HCT116 (cell line): ENCODE data around the gene OIP5. TPM values are rescaled to one million over a fixed set of nuclear protein-coding genes. Genes with fewer than 3 reads are reported as not detected.

Source experiments
- ATAC-seq: fragments of 200-7000 bp; cut with Tn5 transposase; 2 replicates; pipeline ENCODE4 v1.9.1; 2020; ENCODE audit warnings: mild to moderate bottlenecking, moderate library complexity
- BruUV-seq: library from RNA; stranded (reverse); fragments of 400-500 nt; replicated peaks from 2 replicates; lab custom pipeline; 2021; lab: Mats Ljungman, UMichigan
- CTCF ChIA-PET: fragments of 300-600 bp; sonication (Branson Sonifier 250); formaldehyde crosslinking; loops from one replicate; lab custom pipeline; 2021; ENCODE audit warnings: antibody characterized with exemption; lab: Charles Lee
- POLR2A ChIA-PET: fragments of 300-600, 350-600 bp; sonication (Branson Sonifier 250); formaldehyde crosslinking; loops from one replicate; lab custom pipeline; 2021; ENCODE audit warnings: antibody characterized with exemption; lab: Charles Lee
- RAD21 ChIA-PET, 2 experiments: fragments of 300-600 bp; sonication (Branson Sonifier 250); formaldehyde crosslinking; loops; one replicate each; lab custom pipeline; 2023; ENCODE audit warnings: low total read pairs in 2 of 2; ENCODE audit not compliant: uncharacterized antibody in 2 of 2, unreplicated experiment in 2 of 2, low non-redundant PET in 1 of 2; lab: Charles Lee
- DNase-seq: peaks from one replicate; pipeline ENCODE4 v3.0.0-alpha.2; 2010; ENCODE audit warnings: low read depth, low spot score
- H2AFZ ChIP-seq: fragments of 200-600 bp; shearing (Covaris generic), sonication (generic); 2 replicates; pipeline ENCODE4 v1.6.1; 2017; ENCODE audit warnings: low read depth, mixed run types, mixed read lengths, antibody characterized with exemption, low read length; ENCODE audit not compliant: poor library complexity, severe bottlenecking
- H3K27ac ChIP-seq: 2 replicates; pipeline ENCODE4 v1.5.1; 2012; ENCODE audit warnings: low read depth, low read length
- H3K27me3 ChIP-seq: fragments of 200-600 bp; sonication (generic); 2 replicates; pipeline ENCODE4 v1.6.1; 2016; ENCODE audit warnings: mixed run types, low read length, mixed read lengths; ENCODE audit not compliant: insufficient read depth
- H3K36me3 ChIP-seq, 2 experiments: fragments of 200-500 bp in 1 of 2; fragments of 200-600 bp in 1 of 2; sonication (Bioruptor generic) in 1 of 2; sonication (generic) in 1 of 2; 2 replicates each; pipeline versions ENCODE4 v1.5.1 to v1.6.1; 2014 to 2016; ENCODE audit warnings: low read length in 2 of 2, inconsistent platforms in 1 of 2, mixed read lengths in 1 of 2, mixed run types in 1 of 2; ENCODE audit not compliant: insufficient read depth in 2 of 2, control insufficient read depth in 1 of 2
- H3K4me1 ChIP-seq, 2 experiments: fragments of 200-600 bp in 1 of 2; sonication (generic) in 1 of 2; 2 replicates each; pipeline versions ENCODE4 v1.5.1 to v1.6.1; 2012 to 2017; ENCODE audit warnings: low read length in 2 of 2, inconsistent platforms in 1 of 2, mild to moderate bottlenecking in 1 of 2, mixed read lengths in 1 of 2, mixed run types in 1 of 2, moderate library complexity in 1 of 2; ENCODE audit not compliant: insufficient read depth in 2 of 2, control insufficient read depth in 1 of 2
- H3K4me2 ChIP-seq: fragments of 200-600 bp; sonication (generic); 2 replicates; pipeline ENCODE4 v1.6.1; 2017; ENCODE audit warnings: mixed run types, low read length, mixed read lengths
- H3K4me3 ChIP-seq, 2 experiments: fragments of 200-600 bp in 1 of 2; sonication (generic) in 1 of 2; replicated peaks in 1 of 2; 2 replicates each; pipeline ENCODE4 v1.5.1; 2011 to 2016; ENCODE audit warnings: low read length in 2 of 2, control low read depth in 1 of 2, low read depth in 1 of 2, mild to moderate bottlenecking in 1 of 2, mixed read lengths in 1 of 2, mixed run types in 1 of 2
- H3K79me2 ChIP-seq: fragments of 200-600 bp; sonication (generic); 2 replicates; pipeline ENCODE4 v1.6.1; 2017; ENCODE audit warnings: mild to moderate bottlenecking, mixed run types, low read length, moderate library complexity, mixed read lengths; ENCODE audit not compliant: insufficient read depth
- H3K9ac ChIP-seq: fragments of 200-600 bp; sonication (generic); 2 replicates; pipeline ENCODE4 v1.6.1; 2016; ENCODE audit warnings: low read length, mixed read lengths
- H3K9me2 ChIP-seq: fragments of 200-600 bp; sonication (generic), shearing (Covaris generic); 2 replicates; pipeline ENCODE4 v1.6.1; 2017; ENCODE audit warnings: mixed run types, mild to moderate bottlenecking, moderate library complexity; ENCODE audit not compliant: insufficient read depth
- H3K9me3 ChIP-seq, 2 experiments: fragments of 200-500 bp in 1 of 2; fragments of 200-600 bp in 1 of 2; sonication (Bioruptor generic) in 1 of 2; sonication (generic) in 1 of 2; 2 replicates each; pipeline ENCODE4 v1.6.1; 2014 to 2017; ENCODE audit warnings: low read length in 2 of 2, mixed read lengths in 2 of 2, inconsistent platforms in 1 of 2, low read depth in 1 of 2, mild to moderate bottlenecking in 1 of 2, mixed run types in 1 of 2, moderate library complexity in 1 of 2; ENCODE audit not compliant: control insufficient read depth in 1 of 2, insufficient read depth in 1 of 2
- H4K20me1 ChIP-seq: fragments of 200-600 bp; sonication (generic), shearing (Covaris generic); 2 replicates; pipeline ENCODE4 v1.6.1; 2017; ENCODE audit warnings: mixed run types, mild to moderate bottlenecking, moderate library complexity; ENCODE audit not compliant: insufficient read depth
- CEBPB ChIP-seq: IDR thresholded peaks from 2 replicates; pipeline ENCODE4 v1.6.1; 2012; ENCODE audit warnings: low read depth
- JUND ChIP-seq: IDR thresholded peaks from 2 replicates; pipeline ENCODE4 v1.6.1; 2012
- POLR2AphosphoS5 ChIP-seq: IDR thresholded peaks from 2 replicates; pipeline ENCODE4 v1.6.1; 2011; ENCODE audit warnings: mild to moderate bottlenecking, low read depth, low read length, moderate library complexity
- RAD21 ChIP-seq: IDR thresholded peaks from 2 replicates; pipeline ENCODE4 v1.6.1; 2012; ENCODE audit warnings: low read depth, mild to moderate bottlenecking
- SP1 ChIP-seq: IDR thresholded peaks from 2 replicates; pipeline ENCODE4 v1.6.1; 2012; ENCODE audit warnings: low read depth
- SRF ChIP-seq: IDR thresholded peaks from 2 replicates; pipeline ENCODE4 v1.6.1; 2012; ENCODE audit warnings: low read depth
- YY1 ChIP-seq: IDR thresholded peaks from 2 replicates; pipeline ENCODE4 v1.6.1; 2011; ENCODE audit warnings: low read length, low read depth, moderate library complexity, mild to moderate bottlenecking; ENCODE audit not compliant: insufficient replicate concordance; ENCODE audit errors: extremely low read depth
- ZNF274 ChIP-seq: fragments of 200-500 bp; sonication (Bioruptor generic); IDR thresholded peaks from 2 replicates; pipeline ENCODE4 v1.6.1; 2014; ENCODE audit warnings: mild to moderate bottlenecking, low read depth, low read length, inconsistent platforms
- intact Hi-C: fragments of 100-400 bp; cut with micrococcal nuclease; formaldehyde crosslinking; loops from 2 replicates; pipeline ENCODE4 v1.10.0; 2022
- total RNA-seq: library from RNA; stranded (reverse); gene quantifications from one replicate; pipeline ENCODE4 v1.2.1, GENCODE V29; 2021; ENCODE audit not compliant: unreplicated experiment
- TF ChIP-seq, protein P1 (sequence below): IDR thresholded peaks from 2 replicates; pipeline ENCODE4 v1.6.1; 2012
- TF ChIP-seq, protein P2 (sequence below), 3 experiments: fragments of 200-600 bp in 1 of 3; sonication (generic) in 1 of 3; IDR thresholded peaks in 2 of 3; conservative IDR thresholded peaks in 1 of 3; 2 replicates each; pipeline ENCODE4 v1.5.1; 2012 to 2017; ENCODE audit warnings: low read depth in 2 of 3, low read length in 2 of 3, antibody characterized with exemption in 1 of 3, borderline replicate concordance in 1 of 3, control low read depth in 1 of 3, mild to moderate bottlenecking in 1 of 3, mixed read lengths in 1 of 3, mixed run types in 1 of 3, moderate library complexity in 1 of 3; ENCODE audit not compliant: insufficient read depth in 1 of 3

OIP5 gene
- total RNA-seq, 1 experiment from 2014 or later, result 19.7 TPM

DNA sequence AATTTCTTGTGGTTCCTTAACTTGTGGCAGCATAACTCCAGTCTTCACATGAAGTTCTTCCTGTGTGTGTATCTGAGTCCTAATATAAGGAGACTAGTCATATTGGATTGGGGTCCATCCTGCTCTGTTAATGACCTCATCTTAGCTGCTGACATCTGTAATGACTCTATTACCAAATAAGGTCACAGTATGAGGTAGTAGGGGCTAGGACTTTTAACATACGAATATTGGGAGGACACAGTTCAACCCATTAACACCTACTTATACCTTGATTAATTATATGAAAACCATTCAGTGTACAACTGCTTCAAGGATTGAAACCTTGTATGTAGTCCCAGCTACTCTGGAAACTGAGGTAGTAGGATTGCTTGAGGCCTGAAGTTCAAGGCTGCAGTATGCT, 43.9 kb downstream of the OIP5 start:
- ChIA-PET RAD21 (no interaction called here), CTCF (no interaction called here), POLR2A (no interaction called here)
- no peaks in the 10 kb centered on the region for H3K27me3 ChIP-seq
- peaks cover 22 to 40% of the 10 kb centered on the region in 2 experiments for H3K36me3 ChIP-seq
- DNase-seq (no peak), ATAC-seq (no peak)
- H3K79me2 ChIP-seq, result peaks cover 58% of the 10 kb centered on the region
- intact Hi-C loops, result no loop called here
- H4K20me1 ChIP-seq, result 0 out of 2 replicates have a peak, but pooled peaks cover 7% of the 10 kb centered on the region
- H3K9me2 ChIP-seq, result no peaks in the 10 kb centered on the region
- H3K4me3 ChIP-seq, result no peak overlapping the region
- no peaks in the 10 kb centered on the region for H3K9me3 ChIP-seq
- no peak overlapping the region for H3K9ac ChIP-seq
- H3K27ac ChIP-seq, result no peak overlapping the region
- H3K4me2 ChIP-seq, result no peak overlapping the region
- H2AFZ ChIP-seq, result no peak overlapping the region
- peaks cover 6 to 20% of the 10 kb centered on the region in 2 experiments; a peak in 3 of 4 replicates for H3K4me1 ChIP-seq
- TF ChIP-seq POLR2AphosphoS5 (no peak), ZNF274 (no peak), JUND (no peak), CEBPB (no peak), SRF (no peak), YY1 (no peak), RAD21 (no peak), SP1 (no peak)
- TF ChIP-seq, protein P1, sequence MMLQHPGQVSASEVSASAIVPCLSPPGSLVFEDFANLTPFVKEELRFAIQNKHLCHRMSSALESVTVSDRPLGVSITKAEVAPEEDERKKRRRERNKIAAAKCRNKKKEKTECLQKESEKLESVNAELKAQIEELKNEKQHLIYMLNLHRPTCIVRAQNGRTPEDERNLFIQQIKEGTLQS, result no peak
- TF ChIP-seq, protein P2, sequence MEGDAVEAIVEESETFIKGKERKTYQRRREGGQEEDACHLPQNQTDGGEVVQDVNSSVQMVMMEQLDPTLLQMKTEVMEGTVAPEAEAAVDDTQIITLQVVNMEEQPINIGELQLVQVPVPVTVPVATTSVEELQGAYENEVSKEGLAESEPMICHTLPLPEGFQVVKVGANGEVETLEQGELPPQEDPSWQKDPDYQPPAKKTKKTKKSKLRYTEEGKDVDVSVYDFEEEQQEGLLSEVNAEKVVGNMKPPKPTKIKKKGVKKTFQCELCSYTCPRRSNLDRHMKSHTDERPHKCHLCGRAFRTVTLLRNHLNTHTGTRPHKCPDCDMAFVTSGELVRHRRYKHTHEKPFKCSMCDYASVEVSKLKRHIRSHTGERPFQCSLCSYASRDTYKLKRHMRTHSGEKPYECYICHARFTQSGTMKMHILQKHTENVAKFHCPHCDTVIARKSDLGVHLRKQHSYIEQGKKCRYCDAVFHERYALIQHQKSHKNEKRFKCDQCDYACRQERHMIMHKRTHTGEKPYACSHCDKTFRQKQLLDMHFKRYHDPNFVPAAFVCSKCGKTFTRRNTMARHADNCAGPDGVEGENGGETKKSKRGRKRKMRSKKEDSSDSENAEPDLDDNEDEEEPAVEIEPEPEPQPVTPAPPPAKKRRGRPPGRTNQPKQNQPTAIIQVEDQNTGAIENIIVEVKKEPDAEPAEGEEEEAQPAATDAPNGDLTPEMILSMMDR (IDR thresholded peaks at IDR 0.05 in 2 of 3, conservative IDR thresholded peaks at IDR 0.05 in 1 of 3; ENCODE audit: borderline replicate concordance in 1 of 3, insufficient read depth in 1 of 3, low read depth in 2 of 3, low read length in 2 of 3), result no peak
- no TSS peak for BruUV-seq
